AG04450 (cell line): ENCODE data around the gene PGLYRP2. TPM values are rescaled to one million over a fixed set of nuclear protein-coding genes. Genes with fewer than 3 reads are reported as not detected.

Experiments used
- CTCF ChIA-PET: fragments of 300-600, 350-600 bp; formaldehyde crosslinking; extraction: SDS; loops from one replicate; lab custom pipeline; 2022; ENCODE audit warnings: antibody characterized with exemption, inconsistent platforms; lab: Charles Lee
- POLR2A ChIA-PET: fragments of 350-600 bp; formaldehyde crosslinking; extraction: SDS; loops from one replicate; lab custom pipeline; 2021; ENCODE audit warnings: antibody characterized with exemption, inconsistent platforms; lab: Yijun Ruan, JAX
- DNase-seq: peaks from one replicate; pipeline ENCODE4 v3.0.0-alpha.2; 2011; ENCODE audit warnings: low read depth, low spot score
- H3K27ac ChIP-seq: one replicate; pipeline ENCODE4 v1.5.1; 2012; ENCODE audit warnings: low read depth, low read length, control low read depth
- H3K27me3 ChIP-seq: one replicate; pipeline ENCODE4 v1.6.0; 2012; ENCODE audit warnings: low read length; ENCODE audit not compliant: control insufficient read depth, insufficient read depth
- H3K4me3 ChIP-seq: 2 replicates; pipeline ENCODE4 v1.5.1; 2011; ENCODE audit warnings: mild to moderate bottlenecking, low read depth, low read length, control low read depth
- H3K9me3 ChIP-seq: 2 replicates; pipeline ENCODE4 v1.5.1; 2012; ENCODE audit warnings: low read length; ENCODE audit not compliant: control insufficient read depth, insufficient read depth
- CTCF ChIP-seq: IDR thresholded peaks from 2 replicates; pipeline ENCODE4 v1.5.1; 2011; ENCODE audit warnings: low read depth, low read length, control low read depth, inconsistent platforms
- polyA plus RNA-seq: library from polyadenylated mRNA; depleted of rRNA; stranded (reverse); fragments of >200 nt; gene quantifications from 2 replicates; pipeline ENCODE4 v1.2.3, GENCODE V29; 2011

PGLYRP2 gene
- polyA plus RNA-seq, 1 experiment = not detected

- TF ChIP-seq CTCF = no peak
- Histone ChIP-seq H3K27ac (no peak overlapping the region), H3K27me3 (no peaks in the 10 kb centered on the region), H3K4me3 (no peak overlapping the region), H3K9me3 (no peaks in the 10 kb centered on the region)
- ChIA-PET CTCF (no interaction called here), POLR2A (no interaction called here)
- DNase-seq = no peak
These were observed 35.5 kb downstream of the PGLYRP2 start for GRCh38 chr19:15443838-15444237.

- Histone ChIP-seq H3K4me3 (no peak overlapping the region), H3K9me3 (no peaks in the 10 kb centered on the region), H3K27ac (no peak overlapping the region), H3K27me3 (no peaks in the 10 kb centered on the region)
- ChIA-PET CTCF (no interaction called here), POLR2A (no interaction called here)
- DNase-seq = no peak
- TF ChIP-seq CTCF = no peak
These were observed 36.0 kb downstream of the PGLYRP2 start for GRCh38 chr19:15443325-15443724.

- Histone ChIP-seq H3K27me3 (no peaks in the 10 kb centered on the region), H3K4me3 (no peak overlapping the region), H3K27ac (no peak overlapping the region), H3K9me3 (no peaks in the 10 kb centered on the region)
- TF ChIP-seq CTCF = no peak
- DNase-seq = no peak
- ChIA-PET CTCF (no interaction called here), POLR2A (no interaction called here)
These were observed 37.0 kb downstream of the PGLYRP2 start for GRCh38 chr19:15442142-15442920.

- H3K27me3 ChIP-seq = no peaks in the 10 kb centered on the region
- no peak overlapping the region for H3K4me3 ChIP-seq
- DNase-seq = no peak
- ChIA-PET POLR2A (no interaction called here), CTCF (no interaction called here)
- H3K9me3 ChIP-seq = no peaks in the 10 kb centered on the region; the same call in 1 of the 2 replicates
- no peak for TF ChIP-seq CTCF
- H3K27ac ChIP-seq = no peak overlapping the region
These were observed 38.0 kb downstream of the PGLYRP2 start for GRCh38 chr19:15441317-15441716.

GRCh38 chr19:15439821-15440641, 39.3 kb downstream of the PGLYRP2 start:
- TF ChIP-seq CTCF = no peak
- H3K27me3 ChIP-seq = no peaks in the 10 kb centered on the region
- no peaks in the 10 kb centered on the region; the same call in 1 of the 2 replicates for H3K9me3 ChIP-seq
- no peak for DNase-seq
- no peak overlapping the region for H3K27ac ChIP-seq
- CTCF ChIA-PET = no interaction called here
- POLR2A ChIA-PET = interaction anchor here (1.7 kb wide), 1 partner anchor 21 kb away, joined by 5 read pairs; the partner anchor contains the start of gene AKAP8L
- H3K4me3 ChIP-seq = no peak overlapping the region
